Measurements from ENCODE around the gene ULBP1. TPM values are rescaled to one million over a fixed set of nuclear protein-coding genes. Genes with fewer than 3 reads are reported as not detected.
"Not testable (repeated sequence)": the region's sequence is repeated elsewhere in the genome, so short reads cannot be mapped to it uniquely, and the experiment has no call there.

Gene ULBP1
- total RNA-seq, 1 experiment from 2014 or later, result 0.81 TPM

DNA sequence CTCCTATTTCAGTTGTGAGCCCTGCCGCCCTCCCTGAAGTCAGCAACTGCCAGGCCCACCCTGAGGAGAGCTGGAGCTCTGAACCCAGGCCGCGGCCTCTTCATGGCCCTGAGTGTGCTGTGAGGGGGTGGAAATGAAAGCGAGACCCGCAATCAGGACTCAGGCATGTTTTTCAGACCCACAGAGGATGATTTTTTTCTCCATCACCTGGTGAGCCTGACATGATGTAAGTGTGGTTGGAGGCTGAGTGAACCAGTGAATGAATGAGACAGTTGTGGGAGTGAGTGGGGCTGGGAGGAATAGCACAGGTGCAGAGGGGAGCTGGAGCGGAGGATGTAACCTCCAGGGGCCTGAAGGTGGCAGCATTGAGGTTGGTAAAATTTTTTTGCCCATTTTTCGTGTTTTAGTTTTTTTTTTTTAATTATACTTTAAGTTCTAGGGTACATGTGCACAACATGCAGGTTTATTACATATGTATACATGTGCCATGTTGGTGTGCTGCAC is 43.3 kb downstream of the ULBP1 start:
- Mint-ChIP-seq H3K4me1 (peaks cover 11% of the 10 kb centered on the region), H3K36me3 (no peaks in the 10 kb centered on the region), H3K27ac (no peak overlapping the region), H3K4me3 (no peak overlapping the region), H3K27me3 (ENCODE audit: low read depth) (peaks cover 96% of the 10 kb centered on the region), H3K9me3 (no peaks in the 10 kb centered on the region)
- ATAC-seq, result peak; percentile 10
- no peak for TF ChIP-seq CBFB (CRISPR knock-in tag; IDR thresholded peaks at IDR 0.05; ENCODE audit: low read depth)
- TF ChIP-seq, protein P1, sequence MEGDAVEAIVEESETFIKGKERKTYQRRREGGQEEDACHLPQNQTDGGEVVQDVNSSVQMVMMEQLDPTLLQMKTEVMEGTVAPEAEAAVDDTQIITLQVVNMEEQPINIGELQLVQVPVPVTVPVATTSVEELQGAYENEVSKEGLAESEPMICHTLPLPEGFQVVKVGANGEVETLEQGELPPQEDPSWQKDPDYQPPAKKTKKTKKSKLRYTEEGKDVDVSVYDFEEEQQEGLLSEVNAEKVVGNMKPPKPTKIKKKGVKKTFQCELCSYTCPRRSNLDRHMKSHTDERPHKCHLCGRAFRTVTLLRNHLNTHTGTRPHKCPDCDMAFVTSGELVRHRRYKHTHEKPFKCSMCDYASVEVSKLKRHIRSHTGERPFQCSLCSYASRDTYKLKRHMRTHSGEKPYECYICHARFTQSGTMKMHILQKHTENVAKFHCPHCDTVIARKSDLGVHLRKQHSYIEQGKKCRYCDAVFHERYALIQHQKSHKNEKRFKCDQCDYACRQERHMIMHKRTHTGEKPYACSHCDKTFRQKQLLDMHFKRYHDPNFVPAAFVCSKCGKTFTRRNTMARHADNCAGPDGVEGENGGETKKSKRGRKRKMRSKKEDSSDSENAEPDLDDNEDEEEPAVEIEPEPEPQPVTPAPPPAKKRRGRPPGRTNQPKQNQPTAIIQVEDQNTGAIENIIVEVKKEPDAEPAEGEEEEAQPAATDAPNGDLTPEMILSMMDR (IDR thresholded peaks at IDR 0.05), result peak; percentile 42; the same call in 1 of the 2 replicates
- no peak for TF ChIP-seq ELF4 (CRISPR knock-in tag; IDR thresholded peaks at IDR 0.05; ENCODE audit: low read depth)
- CTCF ChIA-PET, result interaction anchor here (1.0 to 1.7 kb wide), 13 partner anchors 10 to 388 kb away, joined by 3 to 18 read pairs (median 5); partner anchors contain the start of gene RAET1G
- POLR2A ChIA-PET, result no interaction called here
- DNase-seq (ENCODE audit: low spot score), result no peak

DNA sequence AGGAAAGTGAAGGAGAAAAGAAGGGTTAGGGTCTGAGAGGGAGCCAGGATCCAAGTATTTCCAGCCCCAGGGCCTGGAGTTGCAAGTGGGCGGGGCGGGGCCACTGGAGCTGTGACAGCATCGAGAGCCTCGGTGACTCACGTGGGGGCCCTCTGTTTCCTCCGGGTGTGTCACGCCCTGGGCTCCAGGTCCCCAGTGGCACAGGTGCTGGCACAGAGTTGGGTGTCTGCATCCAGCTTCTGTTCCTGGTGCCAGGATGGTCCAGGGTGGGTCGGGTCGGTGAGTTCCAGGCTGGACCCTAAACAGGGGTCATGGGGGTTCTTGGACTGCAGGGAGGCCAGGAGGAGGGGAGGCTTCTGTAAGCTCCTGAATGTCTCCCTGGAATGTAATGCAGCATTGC is 44.8 kb downstream of the ULBP1 start:
- Mint-ChIP-seq H3K27me3 (ENCODE audit: low read depth) (peaks cover 96% of the 10 kb centered on the region), H3K9me3 (no peaks in the 10 kb centered on the region), H3K36me3 (no peaks in the 10 kb centered on the region), H3K4me1 (peaks cover 11% of the 10 kb centered on the region), H3K27ac (no peak overlapping the region), H3K4me3 (no peak overlapping the region)
- ChIA-PET POLR2A (no interaction called here), CTCF (interaction anchor here (0.9 to 1.5 kb wide), 2 partner anchors 8 to 11 kb away, joined by 3 to 4 read pairs; no protein-coding TSS in a partner anchor)
- ATAC-seq (no peak), DNase-seq (ENCODE audit: low spot score) (no peak)
- TF ChIP-seq, protein P2, sequence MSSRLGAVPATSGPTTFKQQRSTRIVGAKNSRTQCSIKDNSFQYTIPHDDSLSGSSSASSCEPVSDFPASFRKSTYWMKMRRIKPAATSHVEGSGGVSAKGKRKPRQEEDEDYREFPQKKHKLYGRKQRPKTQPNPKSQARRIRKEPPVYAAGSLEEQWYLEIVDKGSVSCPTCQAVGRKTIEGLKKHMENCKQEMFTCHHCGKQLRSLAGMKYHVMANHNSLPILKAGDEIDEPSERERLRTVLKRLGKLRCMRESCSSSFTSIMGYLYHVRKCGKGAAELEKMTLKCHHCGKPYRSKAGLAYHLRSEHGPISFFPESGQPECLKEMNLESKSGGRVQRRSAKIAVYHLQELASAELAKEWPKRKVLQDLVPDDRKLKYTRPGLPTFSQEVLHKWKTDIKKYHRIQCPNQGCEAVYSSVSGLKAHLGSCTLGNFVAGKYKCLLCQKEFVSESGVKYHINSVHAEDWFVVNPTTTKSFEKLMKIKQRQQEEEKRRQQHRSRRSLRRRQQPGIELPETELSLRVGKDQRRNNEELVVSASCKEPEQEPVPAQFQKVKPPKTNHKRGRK (CRISPR knock-in tag; IDR thresholded peaks at IDR 0.05; ENCODE audit: borderline replicate concordance), result no peak

DNA sequence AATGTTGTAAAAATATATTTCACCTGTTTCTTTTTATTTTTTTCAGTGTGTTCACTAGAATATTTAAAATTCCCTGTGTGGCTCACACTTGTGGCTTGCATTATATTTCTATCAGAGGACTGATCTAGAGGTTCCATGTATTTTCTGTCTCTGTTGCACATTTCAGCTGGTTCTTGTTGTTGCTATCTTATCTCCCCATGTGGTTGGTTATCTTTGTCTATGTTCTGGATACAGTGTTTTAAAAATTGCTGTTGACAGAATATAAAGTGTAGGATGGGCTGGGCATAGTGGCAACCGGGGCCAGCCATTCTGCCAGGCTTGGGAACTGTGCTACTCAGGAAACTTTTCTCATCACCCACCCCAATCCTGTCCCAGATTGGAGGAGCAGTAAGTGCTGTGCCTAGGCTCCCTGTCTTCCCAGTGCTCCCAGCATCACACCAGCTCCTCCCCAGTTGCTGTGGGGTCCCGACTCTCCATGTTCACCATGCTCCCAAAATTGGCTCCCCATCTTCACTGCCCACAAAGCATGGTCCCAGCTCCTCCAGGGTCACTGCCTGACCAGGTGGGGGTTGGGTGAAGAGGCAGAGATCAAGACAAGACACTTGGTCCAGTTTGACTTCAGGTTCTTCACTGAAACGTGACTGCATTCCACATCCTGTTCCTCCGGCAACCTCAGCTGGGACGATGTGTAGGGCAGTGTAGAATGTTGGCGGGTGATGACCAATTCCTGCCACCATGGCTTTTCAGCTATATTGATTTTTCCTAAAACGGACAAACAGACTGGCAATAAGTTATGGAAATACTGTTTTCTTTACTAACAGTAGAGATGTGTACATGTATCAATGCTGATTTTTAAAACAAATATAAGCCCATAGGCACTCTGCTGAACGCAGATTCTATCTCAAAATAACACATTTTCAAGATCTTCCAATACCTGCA is 49.4 kb downstream of the ULBP1 start:
- POLR2A ChIA-PET, result not testable (repeated sequence)
- peaks cover 10% of the 10 kb centered on the region for H3K4me1 Mint-ChIP-seq

DNA sequence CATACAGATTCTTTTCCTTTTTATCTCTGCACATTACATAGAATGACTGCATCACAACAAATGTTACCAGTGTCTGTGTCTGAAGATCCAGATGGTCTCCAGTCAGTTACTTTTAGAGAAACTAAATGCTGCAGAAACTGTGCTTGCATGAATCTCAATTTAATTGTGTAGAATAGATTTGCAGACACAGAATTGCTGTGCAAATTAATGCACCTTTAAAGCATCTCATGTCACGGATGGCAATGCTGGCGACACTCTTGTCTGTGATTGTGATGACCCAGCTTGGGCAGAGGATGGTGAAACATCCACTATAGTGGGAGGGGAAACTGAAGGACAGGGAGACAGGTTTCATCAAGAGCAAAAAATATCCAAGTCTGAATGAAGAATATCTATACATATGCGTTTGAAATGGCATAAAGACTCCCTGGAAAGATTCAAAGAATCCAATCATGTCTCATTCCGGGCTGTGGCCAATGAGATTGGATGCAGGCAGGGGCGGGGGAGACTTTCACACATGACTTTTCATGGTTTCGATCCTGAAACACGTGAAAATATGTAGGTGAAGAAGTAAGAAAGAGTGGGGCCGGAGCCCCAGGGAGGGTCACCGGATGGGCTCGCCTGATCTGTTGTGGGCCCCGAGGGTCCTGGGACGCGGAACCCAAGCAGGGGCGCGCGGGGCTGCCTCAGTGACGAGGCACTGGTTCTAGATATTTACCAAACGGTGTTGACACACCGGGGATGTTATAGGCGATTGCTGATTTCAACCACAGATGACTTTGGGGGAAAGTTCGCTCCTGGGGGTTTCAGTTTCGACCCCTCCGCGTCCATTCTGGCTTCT is 50.3 kb downstream of the ULBP1 start:
- H3K9me3 Mint-ChIP-seq; DNase-seq (ENCODE audit: low spot score); H3K27ac Mint-ChIP-seq; H3K36me3 Mint-ChIP-seq; CTCF ChIA-PET; POLR2A ChIA-PET: not testable (repeated sequence)
- Mint-ChIP-seq H3K4me1 (peaks cover 10% of the 10 kb centered on the region), H3K4me3 (peak overlapping the region; percentile 63), H3K27me3 (ENCODE audit: low read depth) (peaks cover 99% of the 10 kb centered on the region)
- ATAC-seq, result peak; percentile 8; the same call in 1 of the 2 replicates

More for the DNA sequence above, 49.4 kb downstream of the ULBP1 start:
- H3K9me3 Mint-ChIP-seq; DNase-seq (ENCODE audit: low spot score); ATAC-seq; H3K4me3 Mint-ChIP-seq; H3K36me3 Mint-ChIP-seq; CTCF ChIA-PET; H3K27ac Mint-ChIP-seq: not testable (repeated sequence)
- H3K27me3 Mint-ChIP-seq (ENCODE audit: low read depth), result peaks cover 100% of the 10 kb centered on the region

DNA sequence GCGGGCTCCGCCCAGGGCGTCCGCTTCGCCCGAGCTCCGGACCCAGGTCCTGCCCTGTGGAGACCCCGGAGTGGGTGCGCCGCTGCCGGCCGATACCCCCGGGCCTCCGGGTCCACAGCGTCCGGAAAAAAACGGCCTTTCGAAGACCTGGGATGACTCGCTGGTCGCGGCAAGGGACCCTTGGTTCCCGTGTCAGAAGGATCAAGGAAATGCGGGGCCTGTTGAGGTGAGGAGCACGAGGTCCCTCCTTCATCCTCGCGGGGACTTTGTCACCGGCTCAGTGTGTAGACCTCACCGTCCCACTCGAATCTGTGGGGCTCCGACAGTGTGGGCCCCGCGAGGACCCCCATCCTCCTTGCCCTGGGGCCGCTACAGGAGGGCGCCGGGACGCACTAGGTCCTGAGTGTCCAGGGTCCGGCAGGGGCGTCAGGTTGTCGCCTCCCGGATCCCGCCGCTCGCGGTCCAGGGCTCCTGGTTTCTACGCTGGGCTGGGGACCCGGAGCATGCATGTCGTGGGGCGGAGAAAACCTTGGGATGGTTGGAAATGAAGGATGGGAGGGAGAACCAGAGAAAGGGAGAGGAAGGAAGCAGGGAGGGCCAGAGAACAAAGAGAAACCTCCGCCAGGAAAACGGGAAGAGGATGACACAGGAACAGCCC is 51.0 kb downstream of the ULBP1 start:
- H3K27ac Mint-ChIP-seq; CTCF ChIA-PET; POLR2A ChIA-PET; H3K36me3 Mint-ChIP-seq; DNase-seq (ENCODE audit: low spot score); H3K9me3 Mint-ChIP-seq: not testable (repeated sequence)
- peaks cover 97% of the 10 kb centered on the region for H3K27me3 Mint-ChIP-seq (ENCODE audit: low read depth)
- H3K4me3 Mint-ChIP-seq, result peak overlapping the region; percentile 49
- peak; percentile 29; the same call in 1 of the 2 replicates for ATAC-seq
- peaks cover 10% of the 10 kb centered on the region for H3K4me1 Mint-ChIP-seq

DNA sequence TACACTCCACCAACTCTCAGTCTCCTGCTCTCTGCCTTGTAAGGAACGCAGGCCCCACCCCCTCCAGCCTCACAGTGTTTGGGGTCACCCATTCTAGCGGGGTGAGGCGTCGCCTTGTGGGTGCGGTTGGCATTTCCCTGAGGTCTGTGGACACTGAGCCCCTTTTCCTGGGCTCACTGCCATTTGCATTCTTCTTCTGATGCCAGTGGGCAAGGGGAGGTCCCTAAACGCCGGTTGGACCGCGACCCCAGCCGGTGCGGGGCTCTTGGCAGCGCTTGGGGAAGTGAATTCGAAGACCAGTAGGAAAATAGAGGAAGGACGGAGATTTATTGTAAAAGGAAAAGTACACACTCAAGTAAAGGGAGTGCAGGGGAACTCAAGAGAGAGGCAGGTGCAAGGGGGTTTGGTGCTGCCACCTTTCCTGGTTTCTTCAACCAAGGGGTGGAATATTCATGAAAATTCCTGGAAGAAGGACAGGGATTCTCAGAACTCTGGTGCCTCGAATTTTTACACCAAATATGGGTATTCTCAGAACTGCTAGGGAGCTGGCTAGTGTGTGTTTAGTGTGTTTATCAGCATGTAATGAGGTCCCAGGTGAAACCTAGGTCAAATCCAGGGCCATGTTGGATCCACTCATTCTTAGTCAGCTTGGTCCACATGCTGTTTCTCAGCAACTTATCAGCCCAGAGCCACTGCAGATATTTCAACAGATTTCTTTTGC is 51.7 kb downstream of the ULBP1 start:
- CTCF ChIA-PET; H3K36me3 Mint-ChIP-seq; DNase-seq (ENCODE audit: low spot score); POLR2A ChIA-PET; H3K9me3 Mint-ChIP-seq; H3K27ac Mint-ChIP-seq: not testable (repeated sequence)
- Mint-ChIP-seq H3K4me3 (peak overlapping the region; percentile 49), H3K27me3 (ENCODE audit: low read depth) (peaks cover 93% of the 10 kb centered on the region), H3K4me1 (peaks cover 10% of the 10 kb centered on the region)
- peak; percentile 90 for ATAC-seq

Data from WTC11 (cell line).